BLaER1 treated with 17β-estradiol and CSF1 and Interleukin-3, amounts not matched to agents 10 nM and 100 nM (cell line): Measurements from ENCODE around the gene ZNF48.

Source experiments
- H3K27ac ChIP-seq, 11 experiments: shearing (Covaris generic); formaldehyde crosslinking; 2 replicates each; pipeline ENCODE4 v1.8.1; 2022
- H3K27me3 ChIP-seq, 11 experiments: shearing (Covaris generic); formaldehyde crosslinking; 2 replicates each; pipeline ENCODE4 v1.8.1; 2022
- H3K36me3 ChIP-seq, 11 experiments: shearing (Covaris generic); formaldehyde crosslinking; 2 replicates each; pipeline ENCODE4 v1.8.1; 2022
- H3K4me1 ChIP-seq, 10 experiments: shearing (Covaris generic); formaldehyde crosslinking; 2 replicates each; pipeline ENCODE4 v1.8.1; 2022
- H3K4me2 ChIP-seq, 11 experiments: shearing (Covaris generic); formaldehyde crosslinking; 2 replicates each; pipeline ENCODE4 v1.8.1; 2022
- H3K4me3 ChIP-seq, 10 experiments: shearing (Covaris generic); formaldehyde crosslinking; 2 replicates each; pipeline ENCODE4 v1.8.1; 2022
- H3K9ac ChIP-seq, 11 experiments: shearing (Covaris generic); formaldehyde crosslinking; 2 replicates each; pipeline ENCODE4 v1.8.1; 2022
- H3K9me3 ChIP-seq, 11 experiments: shearing (Covaris generic); formaldehyde crosslinking; replicated peaks in 1 of 11; 2 replicates each; pipeline ENCODE4 v1.8.1; 2022
- H4K20me1 ChIP-seq, 11 experiments: shearing (Covaris generic); formaldehyde crosslinking; 2 replicates each; pipeline ENCODE4 v1.8.1; 2022
- Cebpa-rat ChIP-seq, 11 experiments: shearing (Covaris generic); IDR thresholded peaks; 2 replicates each; pipeline ENCODE4 v1.8.1; 2022

ZNF48 gene

DNA sequence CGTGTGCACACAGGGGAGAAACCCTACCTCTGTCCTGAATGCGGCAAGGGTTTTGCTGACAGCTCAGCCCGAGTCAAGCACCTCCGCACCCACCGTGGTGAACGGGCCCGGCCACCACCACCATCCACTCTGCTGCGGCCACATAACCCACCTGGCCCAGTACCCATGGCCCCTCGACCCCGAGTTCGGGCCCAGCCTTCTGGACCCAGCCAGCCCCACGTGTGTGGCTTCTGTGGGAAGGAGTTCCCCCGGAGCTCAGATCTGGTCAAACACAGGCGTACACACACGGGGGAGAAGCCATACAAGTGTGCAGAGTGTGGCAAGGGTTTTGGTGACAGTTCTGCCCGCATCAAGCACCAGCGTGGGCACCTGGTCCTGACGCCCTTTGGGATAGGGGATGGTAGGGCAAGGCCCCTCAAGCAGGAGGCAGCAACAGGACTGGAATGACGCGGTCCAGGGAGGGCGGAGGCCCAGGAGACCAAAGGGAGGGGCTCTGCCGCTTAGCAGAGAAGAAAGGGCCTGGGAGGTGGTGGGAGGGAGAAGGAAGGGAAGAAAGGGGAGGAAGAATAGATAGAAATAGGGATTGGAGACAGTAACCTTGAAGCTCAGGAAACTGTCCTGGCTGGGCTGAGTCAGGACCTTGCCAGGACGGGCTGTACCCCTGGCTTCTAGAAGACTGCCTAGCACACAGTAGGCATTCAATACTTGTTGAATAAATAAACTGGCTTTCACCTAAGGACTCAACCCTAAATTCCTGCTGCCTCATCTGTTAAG, 3.6 kb downstream of the ZNF48 start:
- Histone ChIP-seq H3K9me3 (no peaks in the 10 kb centered on the region), H3K9ac (peak overlapping the region; percentile 79 to 93 (median 83); a peak in 19 of 22 replicates), H4K20me1 (peaks cover 0 to 21% (median 0%) of the 10 kb centered on the region in 11 experiments; a peak in 3 of 22 replicates), H3K36me3 (peaks cover 13 to 27% (median 18%) of the 10 kb centered on the region in 11 experiments), H3K4me3 (peak overlapping the region in 3 of 10 experiments; percentile 64 to 65 (median 64); a peak in 4 of 20 replicates), H3K27ac (peak overlapping the region in 7 of 11 experiments; percentile 85 to 89 (median 88); a peak in 12 of 22 replicates), H3K4me1 (peaks cover 52 to 84% (median 70%) of the 10 kb centered on the region in 10 experiments), H3K4me2 (peak overlapping the region; percentile 81 to 99 (median 93)), H3K27me3 (no peaks in the 10 kb centered on the region)
- no peak for TF ChIP-seq Cebpa-rat (IDR thresholded peaks at IDR 0.05)

- H3K4me3 ChIP-seq: peak overlapping the region; percentile 60 to 82 (median 64)
- no peaks in the 10 kb centered on the region for H3K27me3 ChIP-seq
- no peaks in the 10 kb centered on the region for H3K9me3 ChIP-seq
- peak overlapping the region in 10 of 11 experiments; percentile 66 to 91 (median 87); a peak in 19 of 22 replicates for H3K27ac ChIP-seq
- no peak for TF ChIP-seq Cebpa-rat (IDR thresholded peaks at IDR 0.05)
- peaks cover 13 to 27% (median 18%) of the 10 kb centered on the region in 11 experiments for H3K36me3 ChIP-seq
- peak overlapping the region; percentile 79 to 93 (median 83) for H3K9ac ChIP-seq
- H3K4me2 ChIP-seq: peak overlapping the region; percentile 81 to 99 (median 93)
- H3K4me1 ChIP-seq: peaks cover 52 to 77% (median 62%) of the 10 kb centered on the region in 10 experiments
- peaks cover 0 to 21% (median 0%) of the 10 kb centered on the region in 11 experiments; a peak in 3 of 22 replicates for H4K20me1 ChIP-seq
Measured at GRCh38 chr16:30399435-30400186, 4.4 kb downstream of the ZNF48 start.

GRCh38 chr16:30401768-30402425, 6.7 kb downstream of the ZNF48 start:
- H4K20me1 ChIP-seq: peaks cover 0 to 17% (median 0%) of the 10 kb centered on the region in 11 experiments; a peak in 3 of 22 replicates

GRCh38 chr16:30406795-30407101, 11.5 kb downstream of the ZNF48 start:
- Histone ChIP-seq H3K27ac (peak overlapping the region in 10 of 11 experiments; percentile 74 to 95 (median 89); a peak in 19 of 22 replicates), H3K36me3 (peaks cover 1 to 21% (median 18%) of the 10 kb centered on the region in 11 experiments; a peak in 17 of 22 replicates), H3K4me3 (peak overlapping the region; percentile 61 to 82 (median 70)), H3K27me3 (no peaks in the 10 kb centered on the region), H3K4me1 (peaks cover 46 to 78% (median 65%) of the 10 kb centered on the region in 10 experiments), H3K9me3 (no peaks in the 10 kb centered on the region), H3K9ac (peak overlapping the region; percentile 75 to 94 (median 88); a peak in 21 of 22 replicates), H4K20me1 (peaks cover 0 to 36% (median 6%) of the 10 kb centered on the region in 11 experiments; a peak in 11 of 22 replicates), H3K4me2 (peak overlapping the region; percentile 80 to 98 (median 89))
- no peak for TF ChIP-seq Cebpa-rat (IDR thresholded peaks at IDR 0.05)

More at GRCh38 chr16:30401768-30402425, 6.7 kb downstream of the ZNF48 start:
- H3K27me3 ChIP-seq: no peaks in the 10 kb centered on the region
- peaks cover 13 to 25% (median 18%) of the 10 kb centered on the region in 11 experiments for H3K36me3 ChIP-seq
- TF ChIP-seq Cebpa-rat (IDR thresholded peaks at IDR 0.05): no peak
- H3K4me1 ChIP-seq: peaks cover 46 to 84% (median 70%) of the 10 kb centered on the region in 10 experiments
- H3K4me2 ChIP-seq: peak overlapping the region in 9 of 11 experiments; percentile 81 to 99 (median 95); a peak in 16 of 22 replicates
- H3K9ac ChIP-seq: peak overlapping the region in 3 of 11 experiments; percentile 83 to 90 (median 83); a peak in 4 of 22 replicates
- no peaks in the 10 kb centered on the region for H3K9me3 ChIP-seq
- H3K27ac ChIP-seq: peak overlapping the region in 5 of 11 experiments; percentile 85 to 89 (median 88); a peak in 4 of 22 replicates
- H3K4me3 ChIP-seq: no peak overlapping the region

GRCh38 chr16:30407102-30407803, 12.0 kb downstream of the ZNF48 start, which contains the start of gene ZNF771:
Gene ZNF771, plus strand, starts transcription at chr16:30407606. Its CDS starts 448 bp downstream, at chr16:30408054.
- Histone ChIP-seq H3K4me2 (peak within 1 kb of the TSS; percentile 84 to 98 (median 90)), H4K20me1 (peaks cover 0 to 41% (median 11%) of the 10 kb centered on the region in 11 experiments; a peak in 13 of 22 replicates), H3K4me1 (peaks cover 51 to 78% (median 66%) of the 10 kb centered on the region in 10 experiments), H3K9ac (peak within 1 kb of the TSS; percentile 75 to 94 (median 88)), H3K27me3 (no peaks in the 10 kb centered on the region), H3K27ac (peak within 1 kb of the TSS; percentile 30 to 95 (median 88); a peak in 21 of 22 replicates), H3K4me3 (peak within 1 kb of the TSS; percentile 61 to 82 (median 70)), H3K36me3 (peaks cover 5 to 26% (median 23%) of the 10 kb centered on the region in 11 experiments; a peak in 18 of 22 replicates), H3K9me3 (no peaks in the 10 kb centered on the region)
- TF ChIP-seq Cebpa-rat (IDR thresholded peaks at IDR 0.05): no peak

- H4K20me1 ChIP-seq: peaks cover 0 to 48% (median 15%) of the 10 kb centered on the region in 11 experiments; a peak in 13 of 22 replicates
- H3K4me2 ChIP-seq: peak overlapping the region; percentile 84 to 98 (median 90)
- no peaks in the 10 kb centered on the region for H3K27me3 ChIP-seq
- TF ChIP-seq Cebpa-rat (IDR thresholded peaks at IDR 0.05): no peak
- H3K36me3 ChIP-seq: peaks cover 5 to 33% (median 30%) of the 10 kb centered on the region in 11 experiments; a peak in 18 of 22 replicates
- peak overlapping the region; percentile 30 to 95 (median 88); a peak in 21 of 22 replicates for H3K27ac ChIP-seq
- peak overlapping the region; percentile 75 to 94 (median 88) for H3K9ac ChIP-seq
- peak overlapping the region; percentile 61 to 82 (median 70) for H3K4me3 ChIP-seq
- H3K4me1 ChIP-seq: peaks cover 53 to 80% (median 71%) of the 10 kb centered on the region in 10 experiments
- no peaks in the 10 kb centered on the region for H3K9me3 ChIP-seq
Measured at GRCh38 chr16:30407804-30408534, 12.7 kb downstream of the ZNF48 start.
